ENCODE results near the gene ZNF668. TPM values are rescaled to one million over a fixed set of nuclear protein-coding genes. Genes with fewer than 3 reads are reported as not detected.

Gene ZNF668
- total RNA-seq, 1 donor, result 14.5 TPM

- Histone ChIP-seq H3K27me3 (ENCODE audit: insufficient read depth, low read length) (no peaks in the 10 kb centered on the region), H2AFZ (ENCODE audit: low read length) (peak overlapping the region; percentile 64), H3K9me3 (ENCODE audit: low read depth, low read length) (no peaks in the 10 kb centered on the region), H3K79me2 (ENCODE audit: insufficient read depth, low read length) (peaks cover 76% of the 10 kb centered on the region), H3K36me3 (ENCODE audit: insufficient read depth, low read length) (peaks cover 30% of the 10 kb centered on the region), H3K4me1 (ENCODE audit: insufficient read depth, low read length) (peaks cover 13% of the 10 kb centered on the region), H3K4me3 (ENCODE audit: insufficient read depth, low read length) (peak overlapping the region; percentile 19), H3K27ac (ENCODE audit: low read depth, low read length) (peak overlapping the region; percentile 94), H4K20me1 (ENCODE audit: insufficient read depth, low read length) (no peaks in the 10 kb centered on the region), H3K4me2 (ENCODE audit: insufficient read depth, low read length) (peak overlapping the region; percentile 65)
- peak; percentile 99 for DNase-seq (ENCODE audit: insufficient read length, low spot score, missing footprints)
- TF ChIP-seq, protein P1, sequence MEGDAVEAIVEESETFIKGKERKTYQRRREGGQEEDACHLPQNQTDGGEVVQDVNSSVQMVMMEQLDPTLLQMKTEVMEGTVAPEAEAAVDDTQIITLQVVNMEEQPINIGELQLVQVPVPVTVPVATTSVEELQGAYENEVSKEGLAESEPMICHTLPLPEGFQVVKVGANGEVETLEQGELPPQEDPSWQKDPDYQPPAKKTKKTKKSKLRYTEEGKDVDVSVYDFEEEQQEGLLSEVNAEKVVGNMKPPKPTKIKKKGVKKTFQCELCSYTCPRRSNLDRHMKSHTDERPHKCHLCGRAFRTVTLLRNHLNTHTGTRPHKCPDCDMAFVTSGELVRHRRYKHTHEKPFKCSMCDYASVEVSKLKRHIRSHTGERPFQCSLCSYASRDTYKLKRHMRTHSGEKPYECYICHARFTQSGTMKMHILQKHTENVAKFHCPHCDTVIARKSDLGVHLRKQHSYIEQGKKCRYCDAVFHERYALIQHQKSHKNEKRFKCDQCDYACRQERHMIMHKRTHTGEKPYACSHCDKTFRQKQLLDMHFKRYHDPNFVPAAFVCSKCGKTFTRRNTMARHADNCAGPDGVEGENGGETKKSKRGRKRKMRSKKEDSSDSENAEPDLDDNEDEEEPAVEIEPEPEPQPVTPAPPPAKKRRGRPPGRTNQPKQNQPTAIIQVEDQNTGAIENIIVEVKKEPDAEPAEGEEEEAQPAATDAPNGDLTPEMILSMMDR (IDR thresholded peaks at IDR 0.05; ENCODE audit: extremely low read depth, low read depth, low read length), result no peak
These were observed 9.1 kb downstream of the ZNF668 start for GRCh38 chr16:31064882-31065461.

- H3K79me2 ChIP-seq (ENCODE audit: insufficient read depth, low read length), result peaks cover 74% of the 10 kb centered on the region
- no peaks in the 10 kb centered on the region for H3K27me3 ChIP-seq (ENCODE audit: insufficient read depth, low read length)
- TF ChIP-seq, protein P1 (IDR thresholded peaks at IDR 0.05; ENCODE audit: extremely low read depth, low read depth, low read length), result no peak
- no peaks in the 10 kb centered on the region for H4K20me1 ChIP-seq (ENCODE audit: insufficient read depth, low read length)
- H3K4me2 ChIP-seq (ENCODE audit: insufficient read depth, low read length), result peak overlapping the region; percentile 65
- H3K27ac ChIP-seq (ENCODE audit: low read depth, low read length), result peak overlapping the region; percentile 94
- peaks cover 13% of the 10 kb centered on the region for H3K4me1 ChIP-seq (ENCODE audit: insufficient read depth, low read length)
- no peak overlapping the region for H2AFZ ChIP-seq (ENCODE audit: low read length)
- H3K4me3 ChIP-seq (ENCODE audit: insufficient read depth, low read length), result no peak overlapping the region
- no peaks in the 10 kb centered on the region for H3K9me3 ChIP-seq (ENCODE audit: low read depth, low read length)
- DNase-seq (ENCODE audit: insufficient read length, low spot score, missing footprints), result peak; percentile 80
- peaks cover 35% of the 10 kb centered on the region for H3K36me3 ChIP-seq (ENCODE audit: insufficient read depth, low read length)
These were observed 10.0 kb downstream of the ZNF668 start for GRCh38 chr16:31063843-31064611.

GRCh38 chr16:31063495-31063842 lies 10.6 kb downstream of the ZNF668 start:
- TF ChIP-seq, protein P1 (IDR thresholded peaks at IDR 0.05; ENCODE audit: extremely low read depth, low read depth, low read length), result no peak
- no peak overlapping the region for H3K4me3 ChIP-seq (ENCODE audit: insufficient read depth, low read length)
- H3K4me2 ChIP-seq (ENCODE audit: insufficient read depth, low read length), result no peak overlapping the region
- H3K36me3 ChIP-seq (ENCODE audit: insufficient read depth, low read length), result peaks cover 35% of the 10 kb centered on the region
- peak overlapping the region; percentile 94 for H3K27ac ChIP-seq (ENCODE audit: low read depth, low read length)
- peaks cover 68% of the 10 kb centered on the region for H3K79me2 ChIP-seq (ENCODE audit: insufficient read depth, low read length)
- peaks cover 13% of the 10 kb centered on the region for H3K4me1 ChIP-seq (ENCODE audit: insufficient read depth, low read length)
- no peaks in the 10 kb centered on the region for H4K20me1 ChIP-seq (ENCODE audit: insufficient read depth, low read length)
- no peak overlapping the region for H2AFZ ChIP-seq (ENCODE audit: low read length)
- H3K27me3 ChIP-seq (ENCODE audit: insufficient read depth, low read length), result no peaks in the 10 kb centered on the region
- peak; percentile 29 for DNase-seq (ENCODE audit: insufficient read length, low spot score, missing footprints)
- H3K9me3 ChIP-seq (ENCODE audit: low read depth, low read length), result no peaks in the 10 kb centered on the region

DNA sequence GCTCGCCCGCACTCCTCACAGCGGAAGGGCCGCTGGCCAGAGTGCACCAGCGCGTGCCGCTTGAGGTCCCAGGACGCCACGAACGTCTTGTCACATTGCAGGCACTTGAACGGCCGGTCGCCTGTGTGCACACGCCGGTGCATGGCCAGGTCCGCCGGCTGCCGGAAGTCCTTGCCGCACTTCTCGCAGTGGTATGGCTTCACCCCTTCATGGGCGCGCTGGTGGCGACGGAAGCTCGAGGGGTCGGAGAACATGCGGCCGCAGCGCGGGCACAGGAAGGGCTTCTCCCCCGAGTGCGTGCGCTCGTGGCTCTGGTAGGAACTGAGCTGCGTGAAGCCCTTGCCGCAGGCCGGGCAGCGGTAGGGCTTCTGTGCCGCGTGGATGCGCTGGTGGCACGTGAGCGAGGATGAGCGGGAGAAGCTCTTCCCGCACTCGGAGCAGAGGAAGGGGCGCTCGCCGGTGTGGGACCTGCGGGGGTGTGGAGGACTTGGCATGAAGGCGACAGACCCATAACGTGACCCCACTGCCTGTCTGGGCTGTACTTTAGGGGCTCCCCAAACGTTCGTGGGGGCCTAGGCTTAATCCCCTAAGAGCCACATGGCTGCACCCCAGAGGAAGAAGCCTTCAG lies 12.1 kb downstream of the ZNF668 start:
- H3K4me2 ChIP-seq (ENCODE audit: insufficient read depth, low read length), result no peak overlapping the region
- H3K36me3 ChIP-seq (ENCODE audit: insufficient read depth, low read length), result peaks cover 35% of the 10 kb centered on the region

More for the DNA sequence above, 12.1 kb downstream of the ZNF668 start:
- H2AFZ ChIP-seq (ENCODE audit: low read length), result no peak overlapping the region
- no peaks in the 10 kb centered on the region for H4K20me1 ChIP-seq (ENCODE audit: insufficient read depth, low read length)
- H3K4me1 ChIP-seq (ENCODE audit: insufficient read depth, low read length), result peaks cover 13% of the 10 kb centered on the region
- DNase-seq (ENCODE audit: insufficient read length, low spot score, missing footprints), result peak; percentile 32
- no peaks in the 10 kb centered on the region for H3K27me3 ChIP-seq (ENCODE audit: insufficient read depth, low read length)
- H3K27ac ChIP-seq (ENCODE audit: low read depth, low read length), result no peak overlapping the region
- no peak overlapping the region for H3K4me3 ChIP-seq (ENCODE audit: insufficient read depth, low read length)
- H3K79me2 ChIP-seq (ENCODE audit: insufficient read depth, low read length), result peaks cover 56% of the 10 kb centered on the region
- no peaks in the 10 kb centered on the region for H3K9me3 ChIP-seq (ENCODE audit: low read depth, low read length)
- TF ChIP-seq, protein P1 (IDR thresholded peaks at IDR 0.05; ENCODE audit: extremely low read depth, low read depth, low read length), result no peak

All from osteoblast (primary cell).